Measurements from ENCODE around the gene RPRD1A.
"Not testable (repeated sequence)": the region's sequence is repeated elsewhere in the genome, so short reads cannot be mapped to it uniquely, and the experiment has no call there.

The RPRD1A gene

DNA sequence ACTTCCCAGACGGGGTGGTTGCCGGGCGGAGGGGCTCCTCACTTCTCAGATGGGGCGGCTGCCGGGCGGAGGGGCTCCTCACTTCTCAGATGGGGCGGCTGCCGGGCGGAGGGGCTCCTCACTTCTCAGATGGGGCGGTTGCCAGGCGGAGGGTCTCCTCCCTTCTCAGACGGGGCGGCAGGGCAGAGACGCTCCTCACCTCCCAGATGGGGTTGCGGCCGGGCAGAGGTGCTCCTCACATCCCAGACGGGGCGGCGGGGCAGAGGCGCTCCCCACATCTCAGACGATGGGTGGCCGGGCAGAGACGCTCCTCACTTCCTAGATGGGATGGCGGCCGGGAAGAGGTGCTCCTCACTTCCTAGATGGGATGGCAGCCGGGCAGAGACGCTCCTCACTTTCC, 10.4 kb upstream of the RPRD1A start:
- not testable (repeated sequence) for DNase-seq

GRCh38 chr18:36075862-36076587, 8.7 kb upstream of the RPRD1A start:
- no peak for DNase-seq

- DNase-seq, result no peak
Observed at GRCh38 chr18:36074435-36074834, 7.1 kb upstream of the RPRD1A start.

DNA sequence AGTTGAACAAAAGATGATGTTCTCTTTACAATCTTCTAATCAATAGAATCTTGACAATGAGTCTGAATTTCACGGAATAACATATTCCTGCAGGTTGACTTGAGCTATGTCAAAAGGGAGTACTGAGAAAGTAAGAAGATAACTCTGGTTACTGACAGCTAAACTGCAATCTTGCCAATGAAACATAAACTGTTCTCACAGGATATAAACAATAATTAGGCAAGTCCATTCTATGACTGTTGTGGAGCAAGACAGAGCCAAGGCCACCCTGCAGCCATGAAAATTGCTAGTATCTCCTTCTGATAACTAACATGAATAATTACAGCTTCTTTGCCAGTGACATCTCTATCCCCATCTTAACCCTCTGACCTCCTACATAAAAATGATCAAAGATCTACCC, 6.3 kb upstream of the RPRD1A start:
- no peak for DNase-seq

DNA sequence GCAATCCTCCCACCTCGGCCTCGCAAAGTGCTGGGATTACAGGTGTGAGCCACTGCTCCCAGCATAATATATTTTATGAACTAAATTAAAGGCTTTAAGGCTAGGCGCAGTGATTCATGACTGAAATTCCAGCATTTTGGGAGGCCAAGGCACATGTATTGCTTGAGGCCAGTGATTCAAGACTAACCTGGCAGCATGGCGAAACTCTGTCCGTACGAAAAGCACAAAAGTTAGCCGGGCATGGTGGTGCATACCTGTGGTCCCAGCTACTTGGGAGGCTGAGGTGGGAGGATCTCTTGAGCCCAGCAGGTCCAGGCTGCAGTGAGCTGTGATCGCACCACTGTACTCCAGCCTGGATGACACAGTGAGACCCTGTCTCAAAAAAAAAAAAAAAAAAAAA, 5.0 kb upstream of the RPRD1A start:
- DNase-seq, result not testable (repeated sequence)

DNA sequence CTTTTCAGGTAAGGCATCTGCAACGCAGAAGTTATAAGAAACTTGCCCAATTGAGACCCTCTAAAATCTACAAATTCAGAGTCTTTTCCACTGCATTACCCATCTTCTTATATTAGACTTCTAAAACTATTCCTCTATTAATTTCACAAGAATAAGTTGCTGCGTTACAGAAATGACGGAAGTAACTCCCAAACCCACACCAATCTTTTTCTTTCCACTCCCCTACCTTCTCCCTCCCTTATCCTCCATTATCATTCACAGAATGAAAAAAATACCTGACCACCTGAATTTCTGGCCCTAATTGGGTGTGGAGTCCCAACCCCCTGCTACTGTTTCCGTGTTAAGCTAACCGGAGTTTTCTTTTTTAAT, 689 bp downstream of the RPRD1A start:
- DNase-seq, result no peak

GRCh38 chr18:36066001-36066400, 1.4 kb downstream of the RPRD1A start:
- DNase-seq, result no peak

DNA sequence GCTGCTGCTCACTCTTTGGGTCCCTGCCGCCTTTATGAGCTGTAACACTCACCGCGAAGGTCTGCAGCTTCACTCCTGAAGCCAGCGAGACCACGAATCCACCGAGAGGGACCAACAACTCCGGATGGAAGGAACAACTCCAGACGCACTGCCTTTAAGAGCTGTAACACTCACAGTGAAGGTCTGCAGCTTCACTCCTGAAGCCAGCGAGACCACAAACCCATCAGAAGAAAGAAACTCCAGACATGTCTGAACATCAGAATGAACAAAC, 2.6 kb downstream of the RPRD1A start:
- not testable (repeated sequence) for DNase-seq

- no peak for DNase-seq
Observed at GRCh38 chr18:36064027-36064808, 3.1 kb downstream of the RPRD1A start.

GRCh38 chr18:36058674-36059073, 8.7 kb downstream of the RPRD1A start:
- DNase-seq, result no peak

DNA sequence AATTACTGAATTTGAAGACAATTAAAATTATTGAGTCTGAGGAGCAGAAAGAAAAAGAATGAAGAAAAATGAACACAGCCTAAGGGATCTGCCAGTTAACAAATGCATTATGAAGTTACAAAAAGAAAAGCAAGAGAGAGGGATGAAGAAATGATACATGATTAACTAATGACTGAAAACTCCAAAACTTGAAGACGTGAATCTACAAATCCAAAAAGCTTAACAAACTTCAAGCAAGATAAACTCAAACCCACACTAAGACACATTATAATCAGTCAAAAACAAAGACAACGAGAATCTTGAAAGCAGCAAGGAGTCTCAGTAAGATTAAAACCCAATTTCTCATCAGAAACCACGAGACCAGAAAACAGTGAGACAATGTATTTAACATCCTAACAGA, 15.6 kb downstream of the RPRD1A start:
- DNase-seq, result no peak

- no peak for DNase-seq
Observed at GRCh38 chr18:36050479-36050878, 16.9 kb downstream of the RPRD1A start.

DNA sequence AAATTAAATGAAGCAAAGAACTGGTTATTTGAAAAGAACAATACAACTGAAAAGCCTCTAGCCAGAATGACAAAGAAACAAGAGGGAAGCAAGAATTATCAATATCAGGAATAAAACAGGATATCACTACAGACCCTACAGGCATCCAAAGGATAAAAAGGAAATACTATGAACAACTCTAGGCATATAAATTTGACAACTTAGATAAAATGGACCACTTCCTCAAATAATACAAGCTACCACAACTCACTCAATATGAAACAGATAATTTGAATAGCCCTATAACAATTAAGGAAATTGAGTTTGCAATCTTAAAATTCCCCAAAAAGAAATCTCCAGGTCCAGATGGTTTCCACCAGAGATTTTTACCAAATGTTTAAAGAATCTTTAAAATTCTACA, 19.8 kb downstream of the RPRD1A start:
- no peak for DNase-seq

DNA sequence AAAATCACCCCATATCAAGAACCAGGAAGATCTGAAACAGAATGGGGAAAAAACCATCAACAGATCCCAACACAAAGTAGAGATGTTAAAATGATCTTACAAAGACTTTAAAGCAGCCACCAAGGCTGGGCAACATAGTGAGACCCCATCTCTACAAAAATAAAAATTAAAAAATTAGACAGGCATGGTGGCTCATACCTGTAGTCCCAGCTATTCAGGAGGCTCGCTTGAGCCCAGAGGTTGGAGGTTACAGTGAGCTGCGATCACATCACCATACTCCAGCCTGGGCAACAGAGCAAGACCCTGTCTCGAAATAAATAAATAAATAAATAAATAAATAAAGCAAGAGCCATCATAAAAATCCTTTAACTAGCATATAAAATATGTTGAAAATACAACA, 20.5 kb downstream of the RPRD1A start:
- DNase-seq, result no peak

- no peak for DNase-seq
Observed at GRCh38 chr18:36045241-36045991, 21.9 kb downstream of the RPRD1A start.

- DNase-seq, result no peak
Observed at GRCh38 chr18:36043153-36043552, 24.2 kb downstream of the RPRD1A start.

DNA sequence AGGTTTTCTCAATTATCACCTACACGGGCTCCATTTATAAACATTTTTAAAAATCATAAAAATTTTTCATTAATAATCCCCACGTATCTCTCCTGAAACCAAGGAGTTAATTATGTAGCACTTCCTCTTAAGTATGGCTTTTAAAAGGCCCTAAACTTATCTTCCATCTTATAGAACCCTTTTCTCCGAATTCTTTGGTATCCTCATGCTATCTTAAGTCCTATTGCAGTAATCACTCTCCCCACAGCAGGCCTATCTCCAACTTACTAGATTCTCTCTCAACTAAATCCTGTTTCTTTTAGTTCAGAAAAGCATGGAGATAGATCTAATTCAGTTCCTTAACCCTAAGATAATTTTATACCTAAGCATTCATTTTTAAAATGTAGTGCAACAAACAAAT, 26.2 kb downstream of the RPRD1A start:
- no peak for DNase-seq

GRCh38 chr18:36038102-36038663, 29.2 kb downstream of the RPRD1A start:
- DNase-seq, result no peak

GRCh38 chr18:36035253-36035652, 32.1 kb downstream of the RPRD1A start:
- no peak for DNase-seq

- DNase-seq, result no peak
Observed at GRCh38 chr18:36034299-36034895, 33.0 kb downstream of the RPRD1A start.

DNA sequence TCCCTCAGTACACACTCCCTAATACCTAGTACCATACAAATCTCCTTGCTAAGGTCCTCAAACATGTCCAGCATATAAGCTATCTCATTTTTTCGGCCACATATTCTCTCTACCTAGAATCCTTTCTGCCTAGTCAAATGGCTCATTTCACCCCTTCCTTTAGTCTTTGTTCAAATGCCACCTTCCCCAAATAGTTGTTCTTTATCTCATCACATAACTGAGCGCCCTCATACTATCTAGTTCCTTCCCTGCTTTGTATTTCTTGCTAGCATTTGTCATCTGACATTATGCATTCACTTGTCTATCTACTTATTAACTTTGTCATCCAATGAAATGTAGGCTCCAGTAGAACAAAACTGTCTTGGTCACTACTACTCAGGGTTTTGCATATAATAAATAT, 35.5 kb downstream of the RPRD1A start:
- no peak for DNase-seq

GRCh38 chr18:36031407-36031806, 36.0 kb downstream of the RPRD1A start:
- DNase-seq, result no peak

GRCh38 chr18:36028859-36029258, 38.5 kb downstream of the RPRD1A start:
- DNase-seq, result no peak
